Measurements from ENCODE around the gene HSD17B7. TPM values are rescaled to one million over a fixed set of nuclear protein-coding genes. Genes with fewer than 3 reads are reported as not detected.

Gene HSD17B7
- total and polyA plus RNA-seq, 2 of the 8 experiments (the other 6 are each of a cell fraction or from before 2014, with no cell fraction given): 31.0 to 37.8 TPM

DNA sequence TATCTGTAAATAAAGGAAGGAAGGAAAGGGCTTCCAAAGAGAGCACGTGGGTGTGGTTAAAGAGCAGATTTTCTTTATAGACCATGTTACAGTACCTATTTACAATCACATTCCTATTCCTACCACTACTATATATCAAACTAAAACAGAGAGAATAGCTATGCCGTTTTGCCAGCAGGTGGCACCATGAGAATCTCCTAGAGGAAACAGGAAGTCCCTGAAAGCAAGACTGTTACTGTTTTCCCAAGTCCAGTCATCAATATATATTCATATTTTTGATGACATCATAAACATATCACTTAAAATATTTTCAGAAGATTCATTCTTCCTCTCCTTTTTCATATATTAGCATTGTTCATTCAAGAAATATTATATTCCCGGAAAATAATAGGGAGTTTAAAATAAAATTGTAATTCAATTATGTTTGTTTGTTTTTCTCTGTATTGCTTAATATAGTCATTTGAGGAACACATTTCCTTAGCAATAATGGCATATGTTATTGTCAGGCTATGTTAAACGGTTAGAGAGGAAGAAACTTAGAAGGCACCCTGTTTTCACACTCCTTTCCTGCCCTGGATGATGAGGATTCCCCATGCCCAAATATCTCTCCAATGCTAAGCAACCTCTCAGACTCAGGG is 63.9 kb downstream of the HSD17B7 start (continued):
- TF ChIP-seq, protein P1, sequence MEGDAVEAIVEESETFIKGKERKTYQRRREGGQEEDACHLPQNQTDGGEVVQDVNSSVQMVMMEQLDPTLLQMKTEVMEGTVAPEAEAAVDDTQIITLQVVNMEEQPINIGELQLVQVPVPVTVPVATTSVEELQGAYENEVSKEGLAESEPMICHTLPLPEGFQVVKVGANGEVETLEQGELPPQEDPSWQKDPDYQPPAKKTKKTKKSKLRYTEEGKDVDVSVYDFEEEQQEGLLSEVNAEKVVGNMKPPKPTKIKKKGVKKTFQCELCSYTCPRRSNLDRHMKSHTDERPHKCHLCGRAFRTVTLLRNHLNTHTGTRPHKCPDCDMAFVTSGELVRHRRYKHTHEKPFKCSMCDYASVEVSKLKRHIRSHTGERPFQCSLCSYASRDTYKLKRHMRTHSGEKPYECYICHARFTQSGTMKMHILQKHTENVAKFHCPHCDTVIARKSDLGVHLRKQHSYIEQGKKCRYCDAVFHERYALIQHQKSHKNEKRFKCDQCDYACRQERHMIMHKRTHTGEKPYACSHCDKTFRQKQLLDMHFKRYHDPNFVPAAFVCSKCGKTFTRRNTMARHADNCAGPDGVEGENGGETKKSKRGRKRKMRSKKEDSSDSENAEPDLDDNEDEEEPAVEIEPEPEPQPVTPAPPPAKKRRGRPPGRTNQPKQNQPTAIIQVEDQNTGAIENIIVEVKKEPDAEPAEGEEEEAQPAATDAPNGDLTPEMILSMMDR (IDR thresholded peaks at IDR 0.05; ENCODE audit: control extremely low read depth in 1 of 3, insufficient read depth in 1 of 3, low read depth in 1 of 3, low read length in 3 of 3): peak in 2 of 3 experiments; percentile 52 to 69; a peak in 3 of 4 replicates
- TF ChIP-seq, protein P2, sequence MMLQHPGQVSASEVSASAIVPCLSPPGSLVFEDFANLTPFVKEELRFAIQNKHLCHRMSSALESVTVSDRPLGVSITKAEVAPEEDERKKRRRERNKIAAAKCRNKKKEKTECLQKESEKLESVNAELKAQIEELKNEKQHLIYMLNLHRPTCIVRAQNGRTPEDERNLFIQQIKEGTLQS (IDR thresholded peaks at IDR 0.05; ENCODE audit: insufficient read depth, low read depth, low read length): no peak
- TF ChIP-seq SAP30 (IDR thresholded peaks at IDR 0.05; ENCODE audit: insufficient read depth, insufficient replicate concordance, low read length) (no peak), TBP (IDR thresholded peaks at IDR 0.05; ENCODE audit: low read depth, low read length) (no peak), GABPA (IDR thresholded peaks at IDR 0.05; ENCODE audit: borderline replicate concordance, insufficient read depth, low read length) (no peak), RAD21 (IDR thresholded peaks at IDR 0.05 in 1 of 2, conservative IDR thresholded peaks at IDR 0.05 in 1 of 2; ENCODE audit: low read depth in 2 of 2, low read length in 2 of 2) (peak; percentile 67 to 68), TAF1 (IDR thresholded peaks at IDR 0.05; ENCODE audit: low read depth, low read length) (no peak), SP4 (IDR thresholded peaks at IDR 0.05; ENCODE audit: low read length) (no peak), ZNF274 (IDR thresholded peaks at IDR 0.05; ENCODE audit: borderline replicate concordance, extremely low read depth, low read length) (no peak)
